ENCODE results near the gene CCDC137.

CCDC137 gene

GRCh38 chr17:81659038-81659437 lies 7.5 kb upstream of the CCDC137 start:
- 0 out of 2 replicates have a peak, but pooled peaks cover 6% of the 10 kb centered on the region for H3K4me1 ChIP-seq (ENCODE audit: low read length)
- no peak overlapping the region for H3K4me2 ChIP-seq (ENCODE audit: low read depth, low read length)
- H3K27ac ChIP-seq (ENCODE audit: low read length) = no peak overlapping the region
- H2AFZ ChIP-seq (ENCODE audit: low read length) = no peak overlapping the region
- H4K20me1 ChIP-seq (ENCODE audit: insufficient read depth, low read length) = no peaks in the 10 kb centered on the region
- no peaks in the 10 kb centered on the region for H3K79me2 ChIP-seq (ENCODE audit: low read length)
- no peaks in the 10 kb centered on the region for H3K27me3 ChIP-seq (replicated peaks; ENCODE audit: insufficient read depth, low read length)
- H3K9ac ChIP-seq (ENCODE audit: low read length) = no peak overlapping the region
- no peak for DNase-seq
- no peak for TF ChIP-seq CTCF (IDR thresholded peaks at IDR 0.05; ENCODE audit: low read length)
- no peak for TF ChIP-seq EZH2 (optimal IDR thresholded peaks at IDR 0.05; ENCODE audit: low read depth, low read length)
- TF ChIP-seq EZH2phosphoT487 (IDR thresholded peaks at IDR 0.05; ENCODE audit: low read length) = no peak
- H3F3A ChIP-seq (ENCODE audit: insufficient read depth, low read length) = no peaks in the 10 kb centered on the region
- H3K9me2 ChIP-seq (replicated peaks; ENCODE audit: insufficient read depth, low read length) = no peaks in the 10 kb centered on the region
- no peak overlapping the region for H3K4me3 ChIP-seq (ENCODE audit: low read length)
- H3K36me3 ChIP-seq (replicated peaks; ENCODE audit: insufficient read depth, low read length) = no peaks in the 10 kb centered on the region
- no peaks in the 10 kb centered on the region for H3K9me3 ChIP-seq (replicated peaks; ENCODE audit: insufficient read depth, low read length)

- no peak overlapping the region for H3K9ac ChIP-seq (ENCODE audit: low read length)
- no peaks in the 10 kb centered on the region for H4K20me1 ChIP-seq (ENCODE audit: insufficient read depth, low read length)
- no peak overlapping the region for H3K4me2 ChIP-seq (ENCODE audit: low read depth, low read length)
- H3K79me2 ChIP-seq (ENCODE audit: low read length) = peaks cover 3% of the 10 kb centered on the region
- no peaks in the 10 kb centered on the region for H3K36me3 ChIP-seq (replicated peaks; ENCODE audit: insufficient read depth, low read length)
- H3F3A ChIP-seq (ENCODE audit: insufficient read depth, low read length) = no peaks in the 10 kb centered on the region
- no peaks in the 10 kb centered on the region for H3K27me3 ChIP-seq (replicated peaks; ENCODE audit: insufficient read depth, low read length)
- no peak overlapping the region for H3K4me3 ChIP-seq (ENCODE audit: low read length)
- TF ChIP-seq EZH2 (optimal IDR thresholded peaks at IDR 0.05; ENCODE audit: low read depth, low read length) (no peak), CTCF (IDR thresholded peaks at IDR 0.05; ENCODE audit: low read length) (no peak), EZH2phosphoT487 (IDR thresholded peaks at IDR 0.05; ENCODE audit: low read length) (no peak)
- no peak overlapping the region for H3K27ac ChIP-seq (ENCODE audit: low read length)
- no peak for DNase-seq
- no peaks in the 10 kb centered on the region for H3K9me2 ChIP-seq (replicated peaks; ENCODE audit: insufficient read depth, low read length)
- 0 out of 2 replicates have a peak, but pooled peaks cover 6% of the 10 kb centered on the region for H3K4me1 ChIP-seq (ENCODE audit: low read length)
- no peak overlapping the region for H2AFZ ChIP-seq (ENCODE audit: low read length)
- H3K9me3 ChIP-seq (replicated peaks; ENCODE audit: insufficient read depth, low read length) = no peaks in the 10 kb centered on the region
Observed at GRCh38 chr17:81660441-81660840, 6.1 kb upstream of the CCDC137 start.

GRCh38 chr17:81662002-81662401 lies 4.5 kb upstream of the CCDC137 start:
- H3K9ac ChIP-seq (ENCODE audit: low read length) = no peak overlapping the region
- no peaks in the 10 kb centered on the region for H3K9me2 ChIP-seq (replicated peaks; ENCODE audit: insufficient read depth, low read length)
- no peak overlapping the region for H3K4me2 ChIP-seq (ENCODE audit: low read depth, low read length)
- no peaks in the 10 kb centered on the region for H3F3A ChIP-seq (ENCODE audit: insufficient read depth, low read length)
- H3K27ac ChIP-seq (ENCODE audit: low read length) = no peak overlapping the region
- H3K9me3 ChIP-seq (replicated peaks; ENCODE audit: insufficient read depth, low read length) = no peaks in the 10 kb centered on the region
- TF ChIP-seq EZH2 (optimal IDR thresholded peaks at IDR 0.05; ENCODE audit: low read depth, low read length) = no peak
- no peak for TF ChIP-seq EZH2phosphoT487 (IDR thresholded peaks at IDR 0.05; ENCODE audit: low read length)
- TF ChIP-seq CTCF (IDR thresholded peaks at IDR 0.05; ENCODE audit: low read length) = no peak
- H4K20me1 ChIP-seq (ENCODE audit: insufficient read depth, low read length) = no peaks in the 10 kb centered on the region
- H2AFZ ChIP-seq (ENCODE audit: low read length) = no peak overlapping the region
- 0 out of 2 replicates have a peak, but pooled peaks cover 3% of the 10 kb centered on the region for H3K4me1 ChIP-seq (ENCODE audit: low read length)
- peaks cover 17% of the 10 kb centered on the region for H3K79me2 ChIP-seq (ENCODE audit: low read length)
- H3K4me3 ChIP-seq (ENCODE audit: low read length) = no peak overlapping the region
- no peak for DNase-seq
- no peaks in the 10 kb centered on the region for H3K36me3 ChIP-seq (replicated peaks; ENCODE audit: insufficient read depth, low read length)
- H3K27me3 ChIP-seq (replicated peaks; ENCODE audit: insufficient read depth, low read length) = no peaks in the 10 kb centered on the region
